GM23338 (cell line): ENCODE data around the gene PARD3. TPM values are rescaled to one million over a fixed set of nuclear protein-coding genes. Genes with fewer than 3 reads are reported as not detected.

Source experiments
- ATAC-seq: fragments of 200-7000 bp; cut with Tn5 transposase; 3 replicates; pipeline ENCODE4 v1.9.1; 2020
- DNase-seq: peaks from one replicate; pipeline ENCODE4 v3.0.0-alpha.2; 2015; ENCODE audit warnings: low spot score
- H2AFZ ChIP-seq: fragments of 200-600 bp; sonication (generic); 2 replicates; pipeline ENCODE4 v1.8.0; 2016; ENCODE audit warnings: antibody characterized with exemption, mild to moderate bottlenecking, moderate library complexity
- H3F3A ChIP-seq: fragments of 200-600 bp; sonication (generic); replicated peaks from 2 replicates; pipeline ENCODE4 v1.8.0; 2017; ENCODE audit warnings: antibody characterized with exemption, mixed run types, low read depth
- H3K27ac ChIP-seq: fragments of 200-600 bp; sonication (generic); 2 replicates; pipeline ENCODE4 v1.6.1; 2016; ENCODE audit warnings: low read depth
- H3K27me3 ChIP-seq: fragments of 200-600 bp; sonication (generic); 2 replicates; pipeline ENCODE4 v1.8.0; 2016; ENCODE audit warnings: mild to moderate bottlenecking, mixed run types, moderate library complexity; ENCODE audit not compliant: insufficient read depth
- H3K36me3 ChIP-seq: fragments of 200-600 bp; sonication (generic); 2 replicates; pipeline ENCODE4 v1.8.0; 2016; ENCODE audit warnings: mild to moderate bottlenecking; ENCODE audit not compliant: insufficient read depth
- H3K4me1 ChIP-seq: fragments of 200-600 bp; sonication (generic); 2 replicates; pipeline ENCODE4 v1.8.0; 2016; ENCODE audit warnings: mild to moderate bottlenecking, moderate library complexity; ENCODE audit not compliant: insufficient read depth
- H3K4me2 ChIP-seq: fragments of 200-600 bp; sonication (generic); 2 replicates; pipeline ENCODE4 v1.7.1; 2017; ENCODE audit warnings: mixed run types
- H3K4me3 ChIP-seq: fragments of 200-600 bp; sonication (generic); 2 replicates; pipeline ENCODE4 v1.6.1; 2016; ENCODE audit warnings: mixed run types
- H3K79me2 ChIP-seq: fragments of 200-600 bp; sonication (generic); replicated peaks from 2 replicates; pipeline ENCODE4 v1.8.0; 2017; ENCODE audit warnings: mild to moderate bottlenecking; ENCODE audit not compliant: insufficient read depth
- H3K9me2 ChIP-seq: fragments of 200-600 bp; sonication (generic); 2 replicates; pipeline ENCODE4 v1.8.0; 2017; ENCODE audit not compliant: insufficient read depth
- H4K20me1 ChIP-seq: fragments of 200-600 bp; sonication (generic); replicated peaks from 2 replicates; pipeline ENCODE4 v1.8.0; 2017; ENCODE audit warnings: mild to moderate bottlenecking; ENCODE audit not compliant: insufficient read depth
- H3K27ac Mint-ChIP-seq: 2 replicates; pipeline ENCODE4 v1.8.0; 2020; ENCODE audit warnings: inconsistent platforms, mild to moderate bottlenecking, moderate library complexity, mixed read lengths
- H3K27me3 Mint-ChIP-seq: 3 replicates; pipeline ENCODE4 v1.8.0; 2022; ENCODE audit warnings: low read depth, mild to moderate bottlenecking, moderate library complexity, mixed read lengths, inconsistent platforms; ENCODE audit not compliant: insufficient read depth, poor library complexity
- H3K36me3 Mint-ChIP-seq: 3 replicates; pipeline ENCODE4 v1.8.0; 2021; ENCODE audit warnings: low read depth, mild to moderate bottlenecking, inconsistent platforms, moderate library complexity, mixed read lengths
- H3K4me1 Mint-ChIP-seq: 3 replicates; pipeline ENCODE4 v1.8.0; 2020; ENCODE audit warnings: mild to moderate bottlenecking, inconsistent platforms, mixed read lengths
- H3K4me3 Mint-ChIP-seq: 3 replicates; pipeline ENCODE4 v1.8.0; 2021; ENCODE audit warnings: moderate library complexity, mild to moderate bottlenecking, inconsistent platforms, mixed read lengths
- H3K9me3 Mint-ChIP-seq: 3 replicates; pipeline ENCODE4 v1.8.0; 2020; ENCODE audit warnings: moderate library complexity, mild to moderate bottlenecking, inconsistent platforms, mixed read lengths
- CREB1 ChIP-seq: fragments of 250-450 bp; sonication (Bioruptor Pico); IDR thresholded peaks from 2 replicates; pipeline ENCODE4 v1.5.0; 2020; ENCODE audit warnings: low read depth, mild to moderate bottlenecking, moderate library complexity
- EZH2 ChIP-seq: fragments of 200-600 bp; sonication (generic); IDR thresholded peaks from one replicate; pipeline ENCODE4 v1.8.0; 2017; ENCODE audit warnings: antibody characterized with exemption, mild to moderate bottlenecking, low read depth; ENCODE audit not compliant: unreplicated experiment
- EZH2phosphoT487 ChIP-seq: fragments of 200-600 bp; sonication (generic); IDR thresholded peaks from one replicate; pipeline ENCODE4 v1.8.1; 2018; ENCODE audit warnings: antibody characterized with exemption; ENCODE audit not compliant: unreplicated experiment
- JUNB ChIP-seq: IDR thresholded peaks from one replicate; pipeline ENCODE4 v1.6.1; 2016; ENCODE audit warnings: antibody characterized with exemption; ENCODE audit not compliant: unreplicated experiment
- NANOG ChIP-seq: IDR thresholded peaks from 2 replicates; pipeline ENCODE4 v1.6.1; 2016; ENCODE audit warnings: antibody characterized with exemption, borderline replicate concordance
- POLR2AphosphoS5 ChIP-seq: IDR thresholded peaks from 2 replicates; pipeline ENCODE4 v1.6.1; 2016; ENCODE audit warnings: antibody characterized with exemption, low read depth
- STAT1 ChIP-seq: IDR thresholded peaks from one replicate; pipeline ENCODE4 v1.6.1; 2016; ENCODE audit warnings: antibody characterized with exemption; ENCODE audit not compliant: unreplicated experiment
- ZNF114 ChIP-seq: fragments of 250-450 bp; sonication (Bioruptor Pico); IDR thresholded peaks from 2 replicates; pipeline ENCODE4 v1.5.0; 2020; ENCODE audit warnings: mild to moderate bottlenecking, moderate library complexity
- ZNF331 ChIP-seq: fragments of 250-450 bp; sonication (Bioruptor Pico); IDR thresholded peaks from 2 replicates; pipeline ENCODE4 v1.5.0; 2020; ENCODE audit warnings: low read depth, mild to moderate bottlenecking, moderate library complexity
- polyA plus RNA-seq: library from polyadenylated mRNA; unstranded; fragments of >200 nt; fragmentation: Nextera tagmentation; extraction: Ambion mirVana; gene quantifications from 2 replicates; pipeline ENCODE4 v1.2.1, GENCODE V29; 2016
- total RNA-seq: library from RNA; depleted of rRNA; stranded (reverse); fragments of >200 nt; shearing (Covaris generic); gene quantifications from 2 replicates; pipeline ENCODE4 v1.2.3, GENCODE V29; 2014
- TF ChIP-seq, protein P1 (sequence below), 2 experiments: fragments of 200-600 bp in 1 of 2; sonication (generic) in 1 of 2; conservative IDR thresholded peaks; 2 replicates each; pipeline versions ENCODE4 v1.5.1 to v1.6.1; 2016 to 2017; ENCODE audit warnings: antibody characterized with exemption in 2 of 2, low read depth in 2 of 2, mild to moderate bottlenecking in 2 of 2, moderate library complexity in 1 of 2
- TF ChIP-seq, protein P2 (sequence below): IDR thresholded peaks from one replicate; pipeline ENCODE4 v1.6.1; 2018; ENCODE audit warnings: antibody characterized with exemption; ENCODE audit not compliant: unreplicated experiment
- TF ChIP-seq, protein P3 (sequence below): fragments of 250-450 bp; sonication (Bioruptor Pico); IDR thresholded peaks from 2 replicates; pipeline ENCODE4 v1.5.0; 2020; ENCODE audit warnings: mild to moderate bottlenecking, moderate library complexity
- TF ChIP-seq, protein P4 (sequence below): IDR thresholded peaks from 2 replicates; pipeline ENCODE4 v1.6.1; 2016; ENCODE audit warnings: antibody characterized with exemption

Gene PARD3
- total and polyA plus RNA-seq, 2 experiments from 2014 or later: 30.2 to 51.4 TPM

DNA sequence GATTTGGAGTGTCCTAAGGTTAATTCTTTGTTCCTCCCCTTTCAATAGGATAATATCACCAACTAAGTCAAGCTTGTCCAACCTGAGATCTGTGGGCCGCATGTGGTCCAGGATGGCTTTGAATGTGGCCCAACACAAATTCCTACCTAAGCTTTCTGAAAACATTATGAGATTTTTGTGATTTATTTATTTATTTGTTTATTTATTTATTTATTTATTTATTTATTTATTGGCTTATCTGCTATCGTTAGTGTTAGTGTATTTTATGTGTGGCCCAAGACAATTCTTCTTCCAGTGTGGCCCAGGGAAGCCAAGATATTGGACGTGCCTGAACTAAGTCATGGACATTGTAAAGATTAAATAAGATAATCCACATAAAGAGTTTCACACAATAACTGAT is 446.0 kb downstream of the PARD3 start:
- no peaks in the 10 kb centered on the region for H3F3A ChIP-seq
- no peaks in the 10 kb centered on the region for H3K79me2 ChIP-seq
- no peaks in the 10 kb centered on the region for H3K27me3 ChIP-seq
- no peak overlapping the region for H3K27ac Mint-ChIP-seq
- H3K27ac ChIP-seq: no peak overlapping the region
- H3K36me3 Mint-ChIP-seq: peaks cover 22% of the 10 kb centered on the region; the same call in 2 of the 3 replicates
- H3K4me1 ChIP-seq: peaks cover 38% of the 10 kb centered on the region
- no peaks in the 10 kb centered on the region for H3K36me3 ChIP-seq
- H4K20me1 ChIP-seq: no peaks in the 10 kb centered on the region
- no peak overlapping the region for H3K4me3 ChIP-seq
- no peak overlapping the region for H3K4me2 ChIP-seq
- no peak overlapping the region for H2AFZ ChIP-seq
- 0 out of 2 replicates have a peak, but pooled peaks cover 2% of the 10 kb centered on the region for H3K9me2 ChIP-seq
- DNase-seq (no peak), ATAC-seq (no peak)
- H3K9me3 Mint-ChIP-seq: no peaks in the 10 kb centered on the region; the same call in 2 of the 3 replicates
- peaks cover 37% of the 10 kb centered on the region for H3K4me1 Mint-ChIP-seq
- H3K4me3 Mint-ChIP-seq: no peak overlapping the region
- TF ChIP-seq CREB1 (CRISPR knock-in tag) (no peak), NANOG (no peak), ZNF331 (CRISPR knock-in tag) (no peak), POLR2AphosphoS5 (no peak), JUNB (no peak), ZNF114 (CRISPR knock-in tag) (no peak), EZH2phosphoT487 (no peak), EZH2 (no peak), STAT1 (no peak)
- TF ChIP-seq, protein P1, sequence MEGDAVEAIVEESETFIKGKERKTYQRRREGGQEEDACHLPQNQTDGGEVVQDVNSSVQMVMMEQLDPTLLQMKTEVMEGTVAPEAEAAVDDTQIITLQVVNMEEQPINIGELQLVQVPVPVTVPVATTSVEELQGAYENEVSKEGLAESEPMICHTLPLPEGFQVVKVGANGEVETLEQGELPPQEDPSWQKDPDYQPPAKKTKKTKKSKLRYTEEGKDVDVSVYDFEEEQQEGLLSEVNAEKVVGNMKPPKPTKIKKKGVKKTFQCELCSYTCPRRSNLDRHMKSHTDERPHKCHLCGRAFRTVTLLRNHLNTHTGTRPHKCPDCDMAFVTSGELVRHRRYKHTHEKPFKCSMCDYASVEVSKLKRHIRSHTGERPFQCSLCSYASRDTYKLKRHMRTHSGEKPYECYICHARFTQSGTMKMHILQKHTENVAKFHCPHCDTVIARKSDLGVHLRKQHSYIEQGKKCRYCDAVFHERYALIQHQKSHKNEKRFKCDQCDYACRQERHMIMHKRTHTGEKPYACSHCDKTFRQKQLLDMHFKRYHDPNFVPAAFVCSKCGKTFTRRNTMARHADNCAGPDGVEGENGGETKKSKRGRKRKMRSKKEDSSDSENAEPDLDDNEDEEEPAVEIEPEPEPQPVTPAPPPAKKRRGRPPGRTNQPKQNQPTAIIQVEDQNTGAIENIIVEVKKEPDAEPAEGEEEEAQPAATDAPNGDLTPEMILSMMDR (conservative IDR thresholded peaks at IDR 0.05; ENCODE audit: low read depth in 2 of 2): no peak
- TF ChIP-seq, protein P2, sequence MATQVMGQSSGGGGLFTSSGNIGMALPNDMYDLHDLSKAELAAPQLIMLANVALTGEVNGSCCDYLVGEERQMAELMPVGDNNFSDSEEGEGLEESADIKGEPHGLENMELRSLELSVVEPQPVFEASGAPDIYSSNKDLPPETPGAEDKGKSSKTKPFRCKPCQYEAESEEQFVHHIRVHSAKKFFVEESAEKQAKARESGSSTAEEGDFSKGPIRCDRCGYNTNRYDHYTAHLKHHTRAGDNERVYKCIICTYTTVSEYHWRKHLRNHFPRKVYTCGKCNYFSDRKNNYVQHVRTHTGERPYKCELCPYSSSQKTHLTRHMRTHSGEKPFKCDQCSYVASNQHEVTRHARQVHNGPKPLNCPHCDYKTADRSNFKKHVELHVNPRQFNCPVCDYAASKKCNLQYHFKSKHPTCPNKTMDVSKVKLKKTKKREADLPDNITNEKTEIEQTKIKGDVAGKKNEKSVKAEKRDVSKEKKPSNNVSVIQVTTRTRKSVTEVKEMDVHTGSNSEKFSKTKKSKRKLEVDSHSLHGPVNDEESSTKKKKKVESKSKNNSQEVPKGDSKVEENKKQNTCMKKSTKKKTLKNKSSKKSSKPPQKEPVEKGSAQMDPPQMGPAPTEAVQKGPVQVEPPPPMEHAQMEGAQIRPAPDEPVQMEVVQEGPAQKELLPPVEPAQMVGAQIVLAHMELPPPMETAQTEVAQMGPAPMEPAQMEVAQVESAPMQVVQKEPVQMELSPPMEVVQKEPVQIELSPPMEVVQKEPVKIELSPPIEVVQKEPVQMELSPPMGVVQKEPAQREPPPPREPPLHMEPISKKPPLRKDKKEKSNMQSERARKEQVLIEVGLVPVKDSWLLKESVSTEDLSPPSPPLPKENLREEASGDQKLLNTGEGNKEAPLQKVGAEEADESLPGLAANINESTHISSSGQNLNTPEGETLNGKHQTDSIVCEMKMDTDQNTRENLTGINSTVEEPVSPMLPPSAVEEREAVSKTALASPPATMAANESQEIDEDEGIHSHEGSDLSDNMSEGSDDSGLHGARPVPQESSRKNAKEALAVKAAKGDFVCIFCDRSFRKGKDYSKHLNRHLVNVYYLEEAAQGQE: no peak
- TF ChIP-seq, protein P3, sequence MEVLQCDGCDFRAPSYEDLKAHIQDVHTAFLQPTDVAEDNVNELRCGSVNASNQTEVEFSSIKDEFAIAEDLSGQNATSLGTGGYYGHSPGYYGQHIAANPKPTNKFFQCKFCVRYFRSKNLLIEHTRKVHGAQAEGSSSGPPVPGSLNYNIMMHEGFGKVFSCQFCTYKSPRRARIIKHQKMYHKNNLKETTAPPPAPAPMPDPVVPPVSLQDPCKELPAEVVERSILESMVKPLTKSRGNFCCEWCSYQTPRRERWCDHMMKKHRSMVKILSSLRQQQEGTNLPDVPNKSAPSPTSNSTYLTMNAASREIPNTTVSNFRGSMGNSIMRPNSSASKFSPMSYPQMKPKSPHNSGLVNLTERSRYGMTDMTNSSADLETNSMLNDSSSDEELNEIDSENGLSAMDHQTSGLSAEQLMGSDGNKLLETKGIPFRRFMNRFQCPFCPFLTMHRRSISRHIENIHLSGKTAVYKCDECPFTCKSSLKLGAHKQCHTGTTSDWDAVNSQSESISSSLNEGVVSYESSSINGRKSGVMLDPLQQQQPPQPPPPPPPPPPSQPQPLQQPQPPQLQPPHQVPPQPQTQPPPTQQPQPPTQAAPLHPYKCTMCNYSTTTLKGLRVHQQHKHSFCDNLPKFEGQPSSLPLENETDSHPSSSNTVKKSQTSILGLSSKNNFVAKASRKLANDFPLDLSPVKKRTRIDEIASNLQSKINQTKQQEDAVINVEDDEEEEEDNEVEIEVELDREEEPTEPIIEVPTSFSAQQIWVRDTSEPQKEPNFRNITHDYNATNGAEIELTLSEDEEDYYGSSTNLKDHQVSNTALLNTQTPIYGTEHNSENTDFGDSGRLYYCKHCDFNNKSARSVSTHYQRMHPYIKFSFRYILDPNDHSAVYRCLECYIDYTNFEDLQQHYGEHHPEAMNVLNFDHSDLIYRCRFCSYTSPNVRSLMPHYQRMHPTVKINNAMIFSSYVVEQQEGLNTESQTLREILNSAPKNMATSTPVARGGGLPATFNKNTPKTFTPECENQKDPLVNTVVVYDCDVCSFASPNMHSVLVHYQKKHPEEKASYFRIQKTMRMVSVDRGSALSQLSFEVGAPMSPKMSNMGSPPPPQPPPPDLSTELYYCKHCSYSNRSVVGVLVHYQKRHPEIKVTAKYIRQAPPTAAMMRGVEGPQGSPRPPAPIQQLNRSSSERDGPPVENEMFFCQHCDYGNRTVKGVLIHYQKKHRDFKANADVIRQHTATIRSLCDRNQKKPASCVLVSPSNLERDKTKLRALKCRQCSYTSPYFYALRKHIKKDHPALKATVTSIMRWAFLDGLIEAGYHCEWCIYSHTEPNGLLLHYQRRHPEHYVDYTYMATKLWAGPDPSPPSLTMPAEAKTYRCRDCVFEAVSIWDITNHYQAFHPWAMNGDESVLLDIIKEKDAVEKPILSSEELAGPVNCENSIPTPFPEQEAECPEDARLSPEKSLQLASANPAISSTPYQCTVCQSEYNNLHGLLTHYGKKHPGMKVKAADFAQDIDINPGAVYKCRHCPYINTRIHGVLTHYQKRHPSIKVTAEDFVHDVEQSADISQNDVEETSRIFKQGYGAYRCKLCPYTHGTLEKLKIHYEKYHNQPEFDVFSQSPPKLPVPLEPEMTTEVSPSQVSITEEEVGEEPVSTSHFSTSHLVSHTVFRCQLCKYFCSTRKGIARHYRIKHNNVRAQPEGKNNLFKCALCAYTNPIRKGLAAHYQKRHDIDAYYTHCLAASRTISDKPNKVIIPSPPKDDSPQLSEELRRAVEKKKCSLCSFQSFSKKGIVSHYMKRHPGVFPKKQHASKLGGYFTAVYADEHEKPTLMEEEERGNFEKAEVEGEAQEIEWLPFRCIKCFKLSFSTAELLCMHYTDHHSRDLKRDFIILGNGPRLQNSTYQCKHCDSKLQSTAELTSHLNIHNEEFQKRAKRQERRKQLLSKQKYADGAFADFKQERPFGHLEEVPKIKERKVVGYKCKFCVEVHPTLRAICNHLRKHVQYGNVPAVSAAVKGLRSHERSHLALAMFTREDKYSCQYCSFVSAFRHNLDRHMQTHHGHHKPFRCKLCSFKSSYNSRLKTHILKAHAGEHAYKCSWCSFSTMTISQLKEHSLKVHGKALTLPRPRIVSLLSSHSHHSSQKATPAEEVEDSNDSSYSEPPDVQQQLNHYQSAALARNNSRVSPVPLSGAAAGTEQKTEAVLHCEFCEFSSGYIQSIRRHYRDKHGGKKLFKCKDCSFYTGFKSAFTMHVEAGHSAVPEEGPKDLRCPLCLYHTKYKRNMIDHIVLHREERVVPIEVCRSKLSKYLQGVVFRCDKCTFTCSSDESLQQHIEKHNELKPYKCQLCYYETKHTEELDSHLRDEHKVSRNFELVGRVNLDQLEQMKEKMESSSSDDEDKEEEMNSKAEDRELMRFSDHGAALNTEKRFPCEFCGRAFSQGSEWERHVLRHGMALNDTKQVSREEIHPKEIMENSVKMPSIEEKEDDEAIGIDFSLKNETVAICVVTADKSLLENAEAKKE: no peak
- TF ChIP-seq, protein P4, sequence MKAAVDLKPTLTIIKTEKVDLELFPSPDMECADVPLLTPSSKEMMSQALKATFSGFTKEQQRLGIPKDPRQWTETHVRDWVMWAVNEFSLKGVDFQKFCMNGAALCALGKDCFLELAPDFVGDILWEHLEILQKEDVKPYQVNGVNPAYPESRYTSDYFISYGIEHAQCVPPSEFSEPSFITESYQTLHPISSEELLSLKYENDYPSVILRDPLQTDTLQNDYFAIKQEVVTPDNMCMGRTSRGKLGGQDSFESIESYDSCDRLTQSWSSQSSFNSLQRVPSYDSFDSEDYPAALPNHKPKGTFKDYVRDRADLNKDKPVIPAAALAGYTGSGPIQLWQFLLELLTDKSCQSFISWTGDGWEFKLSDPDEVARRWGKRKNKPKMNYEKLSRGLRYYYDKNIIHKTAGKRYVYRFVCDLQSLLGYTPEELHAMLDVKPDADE: no peak
- H3K27me3 Mint-ChIP-seq: peaks cover 1% of the 10 kb centered on the region
